PC-9 (cell line): Measurements from ENCODE around the gene UPK1A. TPM values are rescaled to one million over a fixed set of nuclear protein-coding genes. Genes with fewer than 3 reads are reported as not detected.

Experiments
- BruUV-seq: library from RNA; stranded (reverse); fragments of 400-500 nt; replicated peaks from 2 replicates; lab custom pipeline; 2021; lab: Mats Ljungman, UMichigan
- CTCF ChIA-PET: fragments of 300-600 bp; sonication (Branson Sonifier 250); formaldehyde crosslinking; loops from one replicate; lab custom pipeline; 2022; ENCODE audit warnings: antibody characterized with exemption; lab: Charles Lee
- POLR2A ChIA-PET: fragments of 300-600 bp; sonication (Branson Sonifier 250); formaldehyde crosslinking; loops from one replicate; lab custom pipeline; 2022; ENCODE audit warnings: antibody characterized with exemption; ENCODE audit not compliant: unreplicated experiment; lab: Charles Lee
- DNase-seq, 2 experiments: peaks; one replicate each; pipeline versions ENCODE4 v3.0.0 to v3.0.0-alpha.2; 2015 to 2022; ENCODE audit warnings: mixed read lengths in 1 of 2
- H2AFZ ChIP-seq: fragments of 200-600 bp; sonication (generic); 2 replicates; pipeline ENCODE4 v1.8.1; 2017; ENCODE audit warnings: antibody characterized with exemption
- H3F3A ChIP-seq: fragments of 200-600 bp; sonication (generic); 2 replicates; pipeline ENCODE4 v1.8.1; 2017; ENCODE audit warnings: antibody characterized with exemption, mild to moderate bottlenecking, low read depth; ENCODE audit not compliant: insufficient read depth
- H3K27ac ChIP-seq: fragments of 200-600 bp; sonication (generic); 2 replicates; pipeline ENCODE4 v1.6.1; 2016; ENCODE audit warnings: mixed run types
- H3K27me3 ChIP-seq: fragments of 200-600 bp; sonication (generic); 2 replicates; pipeline ENCODE4 v1.6.1; 2016; ENCODE audit warnings: low read depth, mixed run types; ENCODE audit not compliant: insufficient read depth
- H3K36me3 ChIP-seq: fragments of 200-600 bp; sonication (generic); 2 replicates; pipeline ENCODE4 v1.6.1; 2016; ENCODE audit warnings: low read depth, mixed run types
- H3K4me1 ChIP-seq: fragments of 200-600 bp; sonication (generic); replicated peaks from 2 replicates; pipeline ENCODE4 v1.6.1; 2016; ENCODE audit warnings: mixed run types; ENCODE audit not compliant: insufficient read depth
- H3K4me2 ChIP-seq: fragments of 200-600 bp; sonication (generic); 2 replicates; pipeline ENCODE4 v1.6.1; 2017; ENCODE audit warnings: mixed run types
- H3K4me3 ChIP-seq: fragments of 200-600 bp; sonication (generic); 2 replicates; pipeline ENCODE4 v1.6.1; 2016; ENCODE audit warnings: mixed run types
- H3K79me2 ChIP-seq: fragments of 200-600 bp; sonication (generic); 2 replicates; pipeline ENCODE4 v1.6.1; 2017; ENCODE audit warnings: low read depth, mixed run types
- H3K9me2 ChIP-seq: fragments of 200-600 bp; sonication (generic); 2 replicates; pipeline ENCODE4 v1.8.1; 2017; ENCODE audit warnings: mild to moderate bottlenecking; ENCODE audit not compliant: insufficient read depth
- H3K9me3 ChIP-seq: fragments of 200-600 bp; sonication (generic); 2 replicates; pipeline ENCODE4 v1.8.1; 2016; ENCODE audit warnings: low read depth; ENCODE audit not compliant: insufficient read depth
- H4K20me1 ChIP-seq: fragments of 200-600 bp; sonication (generic); 2 replicates; pipeline ENCODE4 v1.8.1; 2017; ENCODE audit not compliant: insufficient read depth
- CTCF ChIP-seq: fragments of 200-600 bp; sonication (generic); conservative IDR thresholded peaks from 2 replicates; pipeline ENCODE4 v1.6.1; 2017; ENCODE audit warnings: mixed run types, antibody characterized with exemption, mild to moderate bottlenecking, moderate library complexity
- EZH2 ChIP-seq: fragments of 200-600 bp; sonication (generic); IDR thresholded peaks from 2 replicates; pipeline ENCODE4 v1.8.0; 2017; ENCODE audit warnings: antibody characterized with exemption, low read depth
- intact Hi-C: fragments of 100-400 bp; cut with micrococcal nuclease; formaldehyde crosslinking; loops from one replicate; pipeline ENCODE4 v1.10.0; 2022; ENCODE audit not compliant: unreplicated experiment
- total RNA-seq: library from RNA; stranded (reverse); gene quantifications from 2 replicates; pipeline ENCODE4 v1.2.3, GENCODE V29; 2021

Gene UPK1A
- total RNA-seq, 1 experiment from 2014 or later: 1.6 TPM

GRCh38 chr19:35655600-35655999, 10.7 kb upstream of the UPK1A start:
- Histone ChIP-seq H3K9me2 (no peaks in the 10 kb centered on the region), H3K4me2 (no peak overlapping the region), H3K36me3 (peaks cover 23% of the 10 kb centered on the region), H4K20me1 (peaks cover 6% of the 10 kb centered on the region; the same call in 1 of the 2 replicates), H3K4me1 (no peaks in the 10 kb centered on the region), H3K79me2 (peaks cover 5% of the 10 kb centered on the region), H3F3A (peaks cover 13% of the 10 kb centered on the region; the same call in 1 of the 2 replicates), H3K27ac (no peak overlapping the region), H3K27me3 (no peaks in the 10 kb centered on the region), H3K4me3 (no peak overlapping the region), H3K9me3 (no peaks in the 10 kb centered on the region), H2AFZ (no peak overlapping the region)
- ChIA-PET CTCF (no interaction called here), POLR2A (interaction anchor here (0.6 kb wide), 2 partner anchors 215 to 250 kb away, joined by 3 to 7 read pairs; no protein-coding TSS in a partner anchor)
- DNase-seq: no peak
- no TSS peak for BruUV-seq
- intact Hi-C loops: no loop called here
- TF ChIP-seq EZH2: no peak
- TF ChIP-seq CTCF: no peak

- Histone ChIP-seq H3K36me3 (peaks cover 23% of the 10 kb centered on the region), H4K20me1 (0 out of 2 replicates have a peak, but pooled peaks cover 6% of the 10 kb centered on the region), H3K4me1 (no peaks in the 10 kb centered on the region), H3K27ac (no peak overlapping the region), H2AFZ (no peak overlapping the region), H3K4me2 (no peak overlapping the region), H3F3A (peaks cover 23% of the 10 kb centered on the region; the same call in 1 of the 2 replicates), H3K9me3 (no peaks in the 10 kb centered on the region), H3K4me3 (no peak overlapping the region), H3K27me3 (no peaks in the 10 kb centered on the region), H3K79me2 (no peaks in the 10 kb centered on the region), H3K9me2 (no peaks in the 10 kb centered on the region)
- no peak for TF ChIP-seq CTCF
- no peak for TF ChIP-seq EZH2
- no peak for DNase-seq
- ChIA-PET CTCF (interaction anchor here (0.6 kb wide), 2 partner anchors 35 to 38 kb away, joined by 6 to 9 read pairs; no protein-coding TSS in a partner anchor), POLR2A (no interaction called here)
- BruUV-seq: no TSS peak
- intact Hi-C loops: no loop called here
These were observed 9.6 kb upstream of the UPK1A start for GRCh38 chr19:35656700-35657099.

GRCh38 chr19:35657904-35658700, 8.2 kb upstream of the UPK1A start:
- peaks cover 28% of the 10 kb centered on the region; the same call in 1 of the 2 replicates for H3F3A ChIP-seq
- no peaks in the 10 kb centered on the region for H3K9me3 ChIP-seq
- TF ChIP-seq CTCF: peak; percentile 48; the same call in 1 of the 2 replicates
- TF ChIP-seq EZH2: no peak
- CTCF ChIA-PET: no interaction called here
- peaks cover 21% of the 10 kb centered on the region for H3K36me3 ChIP-seq
- no peak overlapping the region for H2AFZ ChIP-seq
- no peak for DNase-seq
- H3K4me2 ChIP-seq: no peak overlapping the region
- 0 out of 2 replicates have a peak, but pooled peaks cover 6% of the 10 kb centered on the region for H4K20me1 ChIP-seq
- no peak overlapping the region for H3K4me3 ChIP-seq
- intact Hi-C loops: no loop called here
- H3K79me2 ChIP-seq: no peaks in the 10 kb centered on the region
- no peaks in the 10 kb centered on the region for H3K9me2 ChIP-seq
- POLR2A ChIA-PET: no interaction called here
- H3K27ac ChIP-seq: no peak overlapping the region
- no peaks in the 10 kb centered on the region for H3K4me1 ChIP-seq
- no peaks in the 10 kb centered on the region for H3K27me3 ChIP-seq
- no TSS peak for BruUV-seq
